Stimulated activated memory B cell treated with anti-CD40 and anti-IgM and Interleukin-4, amounts not matched to agents 10 μg/mL and 1 μg/mL and 100 μg/mL, for 72 hours (primary cell): ENCODE results near the gene SPTBN4.
"Not testable (repeated sequence)": the region's sequence is repeated elsewhere in the genome, so short reads cannot be mapped to it uniquely, and the experiment has no call there.

Experiments
- ATAC-seq: fragments of 150-1000 bp; cut with Tn5 transposase; 2 replicates; pipeline ENCODE4 v1.10.0; 2021
- H3K27ac Mint-ChIP-seq: one replicate; pipeline ENCODE4 v1.8.0; 2022; ENCODE audit warnings: mild to moderate bottlenecking, mixed read lengths
- H3K27me3 Mint-ChIP-seq: one replicate; pipeline ENCODE4 v1.8.0; 2022; ENCODE audit warnings: mixed read lengths
- H3K36me3 Mint-ChIP-seq: one replicate; pipeline ENCODE4 v1.8.0; 2022; ENCODE audit warnings: mixed read lengths
- H3K4me1 Mint-ChIP-seq: one replicate; pipeline ENCODE4 v1.8.0; 2022; ENCODE audit warnings: mixed read lengths
- H3K4me3 Mint-ChIP-seq: one replicate; pipeline ENCODE4 v1.8.0; 2022; ENCODE audit warnings: mild to moderate bottlenecking, moderate library complexity, mixed read lengths
- H3K9me3 Mint-ChIP-seq: one replicate; pipeline ENCODE4 v1.8.0; 2022; ENCODE audit warnings: mixed read lengths

Gene SPTBN4

GRCh38 chr19:40617961-40618360 is 151.2 kb downstream of the SPTBN4 start:
- Mint-ChIP-seq H3K27ac (no peak overlapping the region), H3K4me1 (peaks cover 40% of the 10 kb centered on the region), H3K4me3 (no peak overlapping the region), H3K9me3 (no peaks in the 10 kb centered on the region), H3K27me3 (no peaks in the 10 kb centered on the region), H3K36me3 (peaks cover 46% of the 10 kb centered on the region)
- no peak for ATAC-seq

- no peak overlapping the region for H3K4me3 Mint-ChIP-seq
- no peak for ATAC-seq
- H3K9me3 Mint-ChIP-seq, result no peaks in the 10 kb centered on the region
- peaks cover 25% of the 10 kb centered on the region for H3K4me1 Mint-ChIP-seq
- no peaks in the 10 kb centered on the region for H3K27me3 Mint-ChIP-seq
- peaks cover 60% of the 10 kb centered on the region for H3K36me3 Mint-ChIP-seq
- peak overlapping the region; percentile 42 for H3K27ac Mint-ChIP-seq
These were observed 152.7 kb downstream of the SPTBN4 start for GRCh38 chr19:40619333-40620160.

- no peaks in the 10 kb centered on the region for H3K9me3 Mint-ChIP-seq
- H3K36me3 Mint-ChIP-seq, result peaks cover 65% of the 10 kb centered on the region
- H3K27me3 Mint-ChIP-seq, result no peaks in the 10 kb centered on the region
- no peak for ATAC-seq
- H3K4me3 Mint-ChIP-seq, result no peak overlapping the region
- peak overlapping the region; percentile 42 for H3K27ac Mint-ChIP-seq
- peaks cover 19% of the 10 kb centered on the region for H3K4me1 Mint-ChIP-seq
These were observed 153.3 kb downstream of the SPTBN4 start for GRCh38 chr19:40620161-40620485.

- no peak overlapping the region for H3K4me3 Mint-ChIP-seq
- no peaks in the 10 kb centered on the region for H3K9me3 Mint-ChIP-seq
- H3K4me1 Mint-ChIP-seq, result peaks cover 10% of the 10 kb centered on the region
- H3K27me3 Mint-ChIP-seq, result no peaks in the 10 kb centered on the region
- H3K27ac Mint-ChIP-seq, result no peak overlapping the region
- ATAC-seq, result no peak
- H3K36me3 Mint-ChIP-seq, result peaks cover 70% of the 10 kb centered on the region
These were observed 154.5 kb downstream of the SPTBN4 start for GRCh38 chr19:40621283-40621682.

- no peak overlapping the region for H3K27ac Mint-ChIP-seq
- peaks cover 78% of the 10 kb centered on the region for H3K36me3 Mint-ChIP-seq
- H3K4me1 Mint-ChIP-seq, result peaks cover 10% of the 10 kb centered on the region
- no peak overlapping the region for H3K4me3 Mint-ChIP-seq
- H3K9me3 Mint-ChIP-seq, result no peaks in the 10 kb centered on the region
- no peaks in the 10 kb centered on the region for H3K27me3 Mint-ChIP-seq
- no peak for ATAC-seq
These were observed 155.4 kb downstream of the SPTBN4 start for GRCh38 chr19:40621966-40622772.

- Mint-ChIP-seq H3K36me3 (peaks cover 83% of the 10 kb centered on the region), H3K4me3 (no peak overlapping the region), H3K4me1 (peaks cover 10% of the 10 kb centered on the region), H3K27me3 (no peaks in the 10 kb centered on the region), H3K9me3 (no peaks in the 10 kb centered on the region), H3K27ac (no peak overlapping the region)
- no peak for ATAC-seq
These were observed 155.9 kb downstream of the SPTBN4 start for GRCh38 chr19:40622773-40623075.

GRCh38 chr19:40623403-40624251 is 156.8 kb downstream of the SPTBN4 start:
- H3K4me1 Mint-ChIP-seq, result peaks cover 10% of the 10 kb centered on the region
- peaks cover 81% of the 10 kb centered on the region for H3K36me3 Mint-ChIP-seq
- no peak overlapping the region for H3K4me3 Mint-ChIP-seq
- H3K9me3 Mint-ChIP-seq, result no peaks in the 10 kb centered on the region
- H3K27ac Mint-ChIP-seq, result no peak overlapping the region
- no peaks in the 10 kb centered on the region for H3K27me3 Mint-ChIP-seq
- ATAC-seq, result no peak

- not testable (repeated sequence) for ATAC-seq, H3K4me3 Mint-ChIP-seq, H3K4me1 Mint-ChIP-seq, H3K27ac Mint-ChIP-seq, H3K9me3 Mint-ChIP-seq, H3K27me3 Mint-ChIP-seq
- peaks cover 78% of the 10 kb centered on the region for H3K36me3 Mint-ChIP-seq
These were observed 157.8 kb downstream of the SPTBN4 start for GRCh38 chr19:40624369-40625153.

- Mint-ChIP-seq H3K4me3 (no peak overlapping the region), H3K36me3 (peaks cover 82% of the 10 kb centered on the region), H3K4me1 (no peaks in the 10 kb centered on the region), H3K27me3 (no peaks in the 10 kb centered on the region), H3K27ac (peak overlapping the region; percentile 14), H3K9me3 (no peaks in the 10 kb centered on the region)
- ATAC-seq, result no peak
These were observed 158.8 kb downstream of the SPTBN4 start for GRCh38 chr19:40625406-40626120.
